Right lobe of liver (tissue), 4 donors: ENCODE data around the gene ZFP3.

Source experiments
- POLR2A ChIP-seq: fragments of 450-650 bp; IDR thresholded peaks from one replicate; pipeline ENCODE4 v1.6.1; 2017; ENCODE audit warnings: antibody characterized with exemption, mild to moderate bottlenecking
- TF ChIP-seq, protein P1 (sequence below), 4 donors: fragments of 200-600 bp in 3 of 4; fragments of 450-650 bp in 1 of 4; IDR thresholded peaks; one replicate each; pipeline versions ENCODE4 v1.5.1 to v1.8.0; 2016 to 2022; ENCODE audit warnings: antibody characterized with exemption in 4 of 4, mild to moderate bottlenecking in 2 of 4
- donor health status: DM: no; HTN: no; CAD: no.
- donor health status: DM: no; HTN: no; CAD: no.
- donor health status: DM: no; HTN: yes; CAD: no.

DNA sequence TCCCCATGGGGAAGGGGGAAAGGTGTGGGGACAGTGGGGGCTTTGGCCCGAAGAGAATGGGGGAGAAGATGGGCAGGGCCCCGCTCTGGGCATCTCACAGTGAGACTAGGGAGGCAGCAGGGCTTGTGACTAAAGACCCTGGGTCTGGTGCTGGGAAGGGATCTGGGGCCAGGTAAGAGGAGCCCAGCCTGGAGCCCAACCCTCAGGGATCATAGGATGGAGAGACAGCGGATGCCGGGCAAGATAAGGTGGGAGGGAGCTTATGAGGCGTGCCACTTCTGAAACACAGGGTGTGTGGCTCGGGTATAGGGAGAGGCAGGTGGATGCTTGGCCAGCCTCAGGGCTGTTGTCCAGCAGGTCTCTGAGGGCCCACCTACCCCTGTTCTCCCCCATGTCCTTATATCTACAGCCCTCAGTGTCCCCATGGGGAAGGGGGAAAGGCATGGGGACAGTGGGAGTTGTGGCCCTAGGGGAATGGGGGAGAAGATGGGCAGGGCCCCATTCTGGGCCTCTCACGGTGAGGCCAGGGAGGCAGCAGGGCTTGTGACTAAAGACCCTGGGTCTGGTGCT lies 53.0 kb downstream of the ZFP3 start:
- TF ChIP-seq POLR2A, result no peak
- TF ChIP-seq, protein P1, sequence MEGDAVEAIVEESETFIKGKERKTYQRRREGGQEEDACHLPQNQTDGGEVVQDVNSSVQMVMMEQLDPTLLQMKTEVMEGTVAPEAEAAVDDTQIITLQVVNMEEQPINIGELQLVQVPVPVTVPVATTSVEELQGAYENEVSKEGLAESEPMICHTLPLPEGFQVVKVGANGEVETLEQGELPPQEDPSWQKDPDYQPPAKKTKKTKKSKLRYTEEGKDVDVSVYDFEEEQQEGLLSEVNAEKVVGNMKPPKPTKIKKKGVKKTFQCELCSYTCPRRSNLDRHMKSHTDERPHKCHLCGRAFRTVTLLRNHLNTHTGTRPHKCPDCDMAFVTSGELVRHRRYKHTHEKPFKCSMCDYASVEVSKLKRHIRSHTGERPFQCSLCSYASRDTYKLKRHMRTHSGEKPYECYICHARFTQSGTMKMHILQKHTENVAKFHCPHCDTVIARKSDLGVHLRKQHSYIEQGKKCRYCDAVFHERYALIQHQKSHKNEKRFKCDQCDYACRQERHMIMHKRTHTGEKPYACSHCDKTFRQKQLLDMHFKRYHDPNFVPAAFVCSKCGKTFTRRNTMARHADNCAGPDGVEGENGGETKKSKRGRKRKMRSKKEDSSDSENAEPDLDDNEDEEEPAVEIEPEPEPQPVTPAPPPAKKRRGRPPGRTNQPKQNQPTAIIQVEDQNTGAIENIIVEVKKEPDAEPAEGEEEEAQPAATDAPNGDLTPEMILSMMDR (IDR thresholded peaks at IDR 0.05), result no peak
